Neuronal stem cell (in vitro differentiated cells): ENCODE data around the gene LRMDA.
A peak's percentile ranks its signal among the peaks of the same experiment; 100 is the strongest.

Source experiments
- DNase-seq: peaks from one replicate; pipeline ENCODE4 v3.0.0-alpha.2; 2013; ENCODE audit warnings: low spot score
- H2AFZ ChIP-seq: one replicate; pipeline ENCODE4 v1.6.1; 2013; ENCODE audit warnings: mild to moderate bottlenecking, low read length, inconsistent platforms
- H2AK5ac ChIP-seq: 2 replicates; pipeline ENCODE4 v1.6.1; 2013; ENCODE audit warnings: low read depth, mild to moderate bottlenecking, inconsistent platforms, low read length, moderate library complexity, mixed read lengths
- H2BK120ac ChIP-seq: 2 replicates; pipeline ENCODE4 v1.6.1; 2013; ENCODE audit warnings: low read depth, mild to moderate bottlenecking, inconsistent platforms, low read length, moderate library complexity, mixed read lengths
- H2BK12ac ChIP-seq: one replicate; pipeline ENCODE4 v1.6.1; 2013; ENCODE audit warnings: low read length, inconsistent platforms
- H2BK15ac ChIP-seq: 2 replicates; pipeline ENCODE4 v1.6.1; 2013; ENCODE audit warnings: mild to moderate bottlenecking, low read length, inconsistent platforms, mixed read lengths
- H2BK5ac ChIP-seq: one replicate; pipeline ENCODE4 v1.6.1; 2013; ENCODE audit warnings: inconsistent platforms, mild to moderate bottlenecking, low read length, moderate library complexity
- H3K14ac ChIP-seq: one replicate; pipeline ENCODE4 v1.6.1; 2013; ENCODE audit warnings: low read length, inconsistent platforms
- H3K18ac ChIP-seq: 2 replicates; pipeline ENCODE4 v1.6.1; 2013; ENCODE audit warnings: low read length, inconsistent platforms
- H3K23ac ChIP-seq: 2 replicates; pipeline ENCODE4 v1.6.1; 2013; ENCODE audit warnings: low read depth, mild to moderate bottlenecking, mixed read lengths, low read length, inconsistent platforms; ENCODE audit not compliant: poor library complexity
- H3K27ac ChIP-seq: replicated peaks from 3 replicates; pipeline ENCODE4 v1.5.1; 2013; ENCODE audit warnings: low read length, inconsistent platforms
- H3K27me3 ChIP-seq, 3 experiments: 2 replicates each; pipeline ENCODE4 v1.6.1; 2013; ENCODE audit warnings: low read length in 3 of 3, mild to moderate bottlenecking in 2 of 3, inconsistent platforms in 1 of 3, low read depth in 1 of 3, mixed read lengths in 1 of 3, moderate library complexity in 1 of 3; ENCODE audit not compliant: control insufficient read depth in 3 of 3, insufficient read depth in 3 of 3
- H3K36me3 ChIP-seq, 2 donors: replicated peaks in 1 of 2; 2 replicates each; pipeline ENCODE4 v1.6.1; 2013; ENCODE audit warnings: low read length in 2 of 2; ENCODE audit not compliant: control insufficient read depth in 2 of 2, insufficient read depth in 2 of 2
- H3K4ac ChIP-seq: 2 replicates; pipeline ENCODE4 v1.6.1; 2013; ENCODE audit warnings: inconsistent platforms, mild to moderate bottlenecking, low read length, moderate library complexity
- H3K4me1 ChIP-seq, 2 donors: 1 replicate in 1 of 2; 2 replicates in 1 of 2; pipeline ENCODE4 v1.6.1; 2013; ENCODE audit warnings: low read length in 2 of 2, low read depth in 1 of 2; ENCODE audit not compliant: control insufficient read depth in 2 of 2, insufficient read depth in 1 of 2
- H3K4me2 ChIP-seq: one replicate; pipeline ENCODE4 v1.6.1; 2013; ENCODE audit warnings: mild to moderate bottlenecking, low read length, inconsistent platforms; ENCODE audit not compliant: insufficient read depth, poor library complexity, severe bottlenecking
- H3K4me3 ChIP-seq, 2 donors: 2 replicates each; pipeline ENCODE4 v1.5.1; 2013; ENCODE audit warnings: low read length in 2 of 2, mild to moderate bottlenecking in 2 of 2, inconsistent platforms in 1 of 2, moderate library complexity in 1 of 2
- H3K79me1 ChIP-seq: one replicate; pipeline ENCODE4 v1.6.1; 2013; ENCODE audit warnings: low read depth, mild to moderate bottlenecking, inconsistent platforms, low read length, moderate library complexity
- H3K9ac ChIP-seq: one replicate; pipeline ENCODE4 v1.6.1; 2013; ENCODE audit warnings: mild to moderate bottlenecking, low read depth, low read length, inconsistent platforms; ENCODE audit not compliant: poor library complexity
- H3K9me3 ChIP-seq, 2 donors: replicated peaks in 1 of 2; 2 replicates each; pipeline versions ENCODE3 to v1.6.1; 2013; ENCODE audit warnings: low read length in 2 of 2, mild to moderate bottlenecking in 2 of 2, inconsistent platforms in 1 of 2, low read depth in 1 of 2, mixed read lengths in 1 of 2, moderate library complexity in 1 of 2; ENCODE audit not compliant: control insufficient read depth in 2 of 2, insufficient read depth in 1 of 2
- H4K8ac ChIP-seq: one replicate; pipeline ENCODE4 v1.6.1; 2013; ENCODE audit warnings: low read depth, mild to moderate bottlenecking, inconsistent platforms, low read length, moderate library complexity
- H4K91ac ChIP-seq: one replicate; pipeline ENCODE4 v1.6.1; 2013; ENCODE audit warnings: low read length, low read depth, mild to moderate bottlenecking, inconsistent platforms; ENCODE audit not compliant: poor library complexity
- WGBS, 2 donors: extraction: QIAGEN DNeasy Blood & Tissue Kit; methylation state at CpG; one replicate each; pipeline ENCODE4 v1.1.7; 2013; ENCODE audit warnings: missing lambda C conversion rate in 2 of 2, mixed read lengths in 1 of 2; ENCODE audit not compliant: insufficient read length in 2 of 2, insufficient replicate concordance in 1 of 2; ENCODE audit errors: extremely low coverage in 2 of 2; 5-methylcytosine and 5-hydroxymethylcytosine counted together

The LRMDA gene

DNA sequence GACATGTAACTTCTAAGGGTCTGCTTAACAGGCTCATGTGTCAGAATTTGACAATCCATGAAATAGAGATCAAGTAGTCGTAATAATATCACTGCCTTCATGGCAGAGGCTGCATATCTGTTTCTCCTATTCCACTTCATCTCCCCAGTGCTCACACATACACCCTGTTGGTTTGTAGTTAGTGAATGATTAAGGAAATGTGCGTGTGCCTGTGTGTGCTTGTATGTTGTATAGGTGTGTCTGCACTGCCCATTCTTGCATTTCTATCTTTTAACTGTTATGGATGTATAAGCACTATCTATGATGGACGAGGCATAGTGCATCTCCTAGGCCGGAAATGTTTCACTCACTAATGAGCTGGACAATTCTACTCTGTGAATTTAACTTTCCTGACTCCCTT lies 985.2 kb downstream of the LRMDA start:
- no peak overlapping the region for H3K4ac ChIP-seq
- H3K27me3 ChIP-seq, result no peaks in the 10 kb centered on the region
- no peak overlapping the region for H2BK5ac ChIP-seq
- no peaks in the 10 kb centered on the region for H3K36me3 ChIP-seq
- WGBS, 2 donors, result no CpG with 5 or more reads among the region's 4 CpGs
- no peak overlapping the region for H3K9ac ChIP-seq
- H2BK15ac ChIP-seq, result no peak overlapping the region
- H3K14ac ChIP-seq, result no peak overlapping the region
- no peak overlapping the region for H3K27ac ChIP-seq
- H2BK12ac ChIP-seq, result no peak overlapping the region
- H3K79me1 ChIP-seq, result no peaks in the 10 kb centered on the region
- H3K23ac ChIP-seq, result no peak overlapping the region
- no peak overlapping the region for H3K18ac ChIP-seq
- no peak overlapping the region for H4K8ac ChIP-seq
- no peak for DNase-seq
- H3K9me3 ChIP-seq, result no peaks in the 10 kb centered on the region
- H2AFZ ChIP-seq, result no peak overlapping the region
- no peak overlapping the region for H2BK120ac ChIP-seq
- H4K91ac ChIP-seq, result no peak overlapping the region
- H3K4me3 ChIP-seq, result no peak overlapping the region
- H2AK5ac ChIP-seq, result no peak overlapping the region
- no peaks in the 10 kb centered on the region for H3K4me1 ChIP-seq
- no peak overlapping the region for H3K4me2 ChIP-seq

DNA sequence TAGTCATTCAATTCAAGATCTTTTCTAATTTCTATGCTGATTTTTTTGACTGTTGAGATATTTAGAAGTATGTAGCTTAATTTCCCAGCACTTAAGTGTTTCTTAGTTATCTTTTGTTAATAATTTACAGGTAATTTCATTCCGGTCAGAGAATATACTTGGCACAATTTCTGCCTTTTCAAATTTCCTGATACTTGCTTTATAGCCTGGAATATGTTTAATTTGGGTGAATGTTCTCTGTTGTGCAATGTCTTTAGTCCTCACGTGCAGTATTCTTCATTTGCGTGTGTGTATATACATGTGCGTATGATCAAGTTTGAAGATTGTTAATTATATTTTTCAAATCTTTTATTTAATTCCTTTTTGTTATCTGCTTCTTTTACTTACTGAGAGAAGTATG lies 989.3 kb downstream of the LRMDA start:
- H3K18ac ChIP-seq, result no peak overlapping the region
- H3K27ac ChIP-seq, result no peak overlapping the region
- H3K14ac ChIP-seq, result no peak overlapping the region

DNA sequence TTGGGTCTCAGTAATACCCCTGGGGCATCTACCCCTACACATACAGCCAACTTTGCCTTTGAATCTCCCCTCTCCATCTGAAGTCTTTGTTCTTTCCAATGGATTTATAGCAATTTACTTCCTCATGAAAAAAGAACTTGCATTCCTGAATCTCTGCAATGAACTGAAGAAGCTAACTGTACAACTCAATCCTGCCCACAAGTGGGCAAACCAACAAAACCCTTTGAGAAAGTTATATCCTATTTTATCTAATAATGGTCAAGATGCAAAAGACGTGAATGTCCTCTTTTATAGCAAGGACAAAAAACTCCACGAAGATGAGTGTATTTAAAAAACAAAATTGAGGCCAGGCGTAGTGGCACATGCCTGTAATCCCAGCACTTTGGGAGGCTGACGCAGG lies 991.3 kb downstream of the LRMDA start:
- Histone ChIP-seq H3K4me2 (no peak overlapping the region), H3K27ac (no peak overlapping the region), H4K8ac (no peak overlapping the region), H2AFZ (no peak overlapping the region), H3K14ac (no peak overlapping the region), H2BK120ac (no peak overlapping the region), H3K18ac (no peak overlapping the region), H2BK15ac (no peak overlapping the region), H3K27me3 (no peaks in the 10 kb centered on the region), H3K23ac (no peak overlapping the region), H2BK12ac (no peak overlapping the region), H4K91ac (no peak overlapping the region), H3K36me3 (no peaks in the 10 kb centered on the region), H3K9me3 (no peaks in the 10 kb centered on the region), H2BK5ac (no peak overlapping the region), H3K4me3 (no peak overlapping the region), H3K79me1 (no peaks in the 10 kb centered on the region), H3K4ac (no peak overlapping the region), H3K4me1 (no peaks in the 10 kb centered on the region), H3K9ac (no peak overlapping the region), H2AK5ac (no peak overlapping the region)
- DNase-seq, result no peak
- no CpG with 5 or more reads among the region's 4 CpGs for WGBS, 2 donors

More for the DNA sequence above, 989.3 kb downstream of the LRMDA start:
- Histone ChIP-seq H3K4me3 (no peak overlapping the region), H3K9ac (no peak overlapping the region), H2BK12ac (no peak overlapping the region), H3K23ac (no peak overlapping the region), H2AK5ac (no peak overlapping the region), H3K4ac (no peak overlapping the region), H3K27me3 (no peaks in the 10 kb centered on the region), H3K36me3 (no peaks in the 10 kb centered on the region), H3K4me2 (no peak overlapping the region), H3K4me1 (no peaks in the 10 kb centered on the region), H4K91ac (no peak overlapping the region), H3K79me1 (no peaks in the 10 kb centered on the region), H3K9me3 (no peaks in the 10 kb centered on the region), H2BK120ac (no peak overlapping the region), H2BK5ac (no peak overlapping the region), H2AFZ (no peak overlapping the region), H2BK15ac (no peak overlapping the region), H4K8ac (no peak overlapping the region)
- WGBS, 2 donors, result no CpG with 5 or more reads among the region's 4 CpGs
- no peak for DNase-seq

DNA sequence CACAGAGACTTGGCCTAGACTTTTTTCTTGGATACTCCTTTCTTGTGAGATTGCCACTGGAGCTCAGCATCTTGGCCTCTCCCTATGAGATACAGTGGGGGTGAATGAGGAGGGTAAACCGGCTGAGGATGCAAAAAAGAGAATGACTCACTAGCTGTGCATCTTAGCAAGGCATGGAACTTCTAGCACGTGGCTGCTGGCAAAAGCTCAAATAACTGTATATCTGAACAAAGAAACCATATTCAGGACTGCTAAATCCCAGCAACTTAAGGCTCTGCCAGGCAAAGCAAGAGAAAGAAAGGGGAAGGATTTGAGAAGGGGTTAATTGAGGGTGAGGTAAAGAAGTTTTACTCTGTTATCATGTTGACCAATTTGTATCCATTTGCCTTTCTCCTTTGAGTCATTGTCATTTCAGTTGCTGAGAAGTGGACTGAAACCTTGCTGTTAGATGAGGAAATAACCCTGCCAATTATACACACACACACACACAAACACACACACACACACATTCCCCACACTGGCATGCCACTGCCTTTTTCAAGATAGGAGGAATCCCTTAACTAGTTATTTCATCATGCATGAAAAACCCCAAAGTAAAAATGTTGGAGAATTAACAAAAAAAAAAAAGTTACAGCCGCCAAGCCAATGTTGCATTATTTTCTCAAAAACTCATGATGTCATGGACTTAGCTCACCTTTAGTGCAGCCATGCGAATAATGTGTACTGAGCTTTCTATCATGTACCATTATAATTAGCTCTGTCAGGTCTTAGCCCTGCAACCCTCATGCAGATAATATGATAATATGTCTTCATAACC lies 997.3 kb downstream of the LRMDA start:
- no peak overlapping the region for H3K4me2 ChIP-seq
- no peak overlapping the region for H3K4ac ChIP-seq
- peak overlapping the region; percentile 32 for H3K9ac ChIP-seq
- no peak overlapping the region for H3K4me3 ChIP-seq
- no peak for DNase-seq
- no peaks in the 10 kb centered on the region for H3K36me3 ChIP-seq
- no peak overlapping the region for H4K8ac ChIP-seq
- no peak overlapping the region for H2BK15ac ChIP-seq
- no peaks in the 10 kb centered on the region for H3K27me3 ChIP-seq
- H2BK120ac ChIP-seq, result no peak overlapping the region
- no peak overlapping the region for H2AFZ ChIP-seq
- H4K91ac ChIP-seq, result no peak overlapping the region
- no peak overlapping the region for H2BK12ac ChIP-seq
- H3K9me3 ChIP-seq, result peaks cover 0 to 1% of the 10 kb centered on the region in 2 donors
- H2BK5ac ChIP-seq, result no peak overlapping the region
- no peaks in the 10 kb centered on the region for H3K79me1 ChIP-seq
- no peak overlapping the region for H3K27ac ChIP-seq
- no CpG with 5 or more reads among the region's 4 CpGs for WGBS, 2 donors
- H3K14ac ChIP-seq, result no peak overlapping the region
- H3K4me1 ChIP-seq, result peaks cover 9 to 19% of the 10 kb centered on the region in 2 donors
- H2AK5ac ChIP-seq, result no peak overlapping the region
- no peak overlapping the region for H3K23ac ChIP-seq
- H3K18ac ChIP-seq, result no peak overlapping the region
